Activated CD4-positive, alpha-beta T cell treated with anti-CD3 and anti-CD28 coated beads for 24 hours (primary cell): ENCODE results near the gene BCDIN3D.

Experiments
- DNase-seq, 2 donors: peaks; one replicate each; pipeline ENCODE4 v3.0.0-alpha.2; 2020; ENCODE audit warnings: low read depth in 2 of 2

BCDIN3D gene

GRCh38 chr12:49821373-49822287, 21.3 kb downstream of the BCDIN3D start:
- no peak for DNase-seq

- no peak for DNase-seq
Observed at GRCh38 chr12:49819786-49820185, 23.1 kb downstream of the BCDIN3D start.

GRCh38 chr12:49818241-49818895, 24.5 kb downstream of the BCDIN3D start:
- DNase-seq: no peak

GRCh38 chr12:49813131-49813530, 29.8 kb downstream of the BCDIN3D start:
- DNase-seq: no peak

GRCh38 chr12:49811961-49812401, 30.9 kb downstream of the BCDIN3D start:
- no peak for DNase-seq

GRCh38 chr12:49811136-49811535, 31.8 kb downstream of the BCDIN3D start:
- DNase-seq: no peak

- no peak for DNase-seq
Observed at GRCh38 chr12:49809906-49810389, 33.0 kb downstream of the BCDIN3D start.

GRCh38 chr12:49809381-49809905, 33.5 kb downstream of the BCDIN3D start:
- no peak for DNase-seq

GRCh38 chr12:49808686-49809380, 34.1 kb downstream of the BCDIN3D start:
- DNase-seq: no peak

GRCh38 chr12:49807991-49808580, 34.8 kb downstream of the BCDIN3D start:
- no peak for DNase-seq

- DNase-seq: no peak
Observed at GRCh38 chr12:49806877-49807276, 36.0 kb downstream of the BCDIN3D start.

- no peak for DNase-seq
Observed at GRCh38 chr12:49806321-49806813, 36.5 kb downstream of the BCDIN3D start.

GRCh38 chr12:49805409-49805808, 37.5 kb downstream of the BCDIN3D start:
- DNase-seq: no peak

GRCh38 chr12:49804821-49805220, 38.1 kb downstream of the BCDIN3D start:
- no peak for DNase-seq

- DNase-seq: no peak
Observed at GRCh38 chr12:49803693-49804450, 39.0 kb downstream of the BCDIN3D start.

GRCh38 chr12:49801141-49802063, 41.5 kb downstream of the BCDIN3D start:
- no peak for DNase-seq

GRCh38 chr12:49800421-49801140, 42.3 kb downstream of the BCDIN3D start:
- DNase-seq: no peak

- DNase-seq: no peak
Observed at GRCh38 chr12:49798934-49799333, 44.0 kb downstream of the BCDIN3D start.

- no peak for DNase-seq
Observed at GRCh38 chr12:49798248-49798647, 44.7 kb downstream of the BCDIN3D start.
